Transverse colon (tissue), 4 donors: ENCODE data around the gene CIROP. TPM values are rescaled to one million over a fixed set of nuclear protein-coding genes. Genes with fewer than 3 reads are reported as not detected.

Experiments used
- DNase-seq: peaks from one replicate; pipeline ENCODE4 v3.0.0-alpha.2; 2019
- H3K27ac ChIP-seq, 4 donors: fragments of 200-600 bp; sonication (generic); 2 replicates each; pipeline ENCODE4 v1.5.1; 2016 to 2018; ENCODE audit warnings: inconsistent platforms in 4 of 4
- H3K27me3 ChIP-seq: fragments of 200-600 bp; sonication (generic); 2 replicates; pipeline ENCODE4 v1.5.1; 2017; ENCODE audit warnings: inconsistent platforms
- H3K36me3 ChIP-seq, 4 donors: fragments of 200-600 bp; sonication (generic); 2 replicates each; pipeline ENCODE4 v1.5.1; 2017 to 2019; ENCODE audit warnings: inconsistent platforms in 4 of 4
- H3K4me1 ChIP-seq, 4 donors: fragments of 200-600 bp; sonication (generic); 2 replicates each; pipeline ENCODE4 v1.5.1; 2017 to 2020; ENCODE audit warnings: inconsistent platforms in 4 of 4
- H3K4me3 ChIP-seq, 4 donors: fragments of 200-600 bp; sonication (generic); 1 replicate in 1 of 4; 2 replicates in 3 of 4; pipeline versions ENCODE4 v1.5.1 to v1.6.1; 2017 to 2019; ENCODE audit warnings: inconsistent platforms in 4 of 4
- H3K9me3 ChIP-seq, 2 donors: fragments of 200-600 bp; sonication (generic); 2 replicates each; pipeline ENCODE4 v1.5.1; 2017 to 2019; ENCODE audit warnings: inconsistent platforms in 2 of 2
- EP300 ChIP-seq: sonication (generic); formaldehyde crosslinking; IDR thresholded peaks from one replicate; pipeline ENCODE4 v1.6.1; 2017; ENCODE audit warnings: antibody characterized with exemption, low read depth
- POLR2A ChIP-seq: fragments of 450-650 bp; IDR thresholded peaks from one replicate; pipeline ENCODE4 v1.6.1; 2016; ENCODE audit warnings: antibody characterized with exemption, mild to moderate bottlenecking, moderate library complexity
- POLR2AphosphoS5 ChIP-seq, 3 donors: sonication (generic); formaldehyde crosslinking; IDR thresholded peaks; one replicate each; pipeline ENCODE4 v1.6.1; 2016; ENCODE audit warnings: antibody characterized with exemption in 3 of 3
- WGBS, 2 donors: methylation state at CpG; one replicate each; pipeline ENCODE4 v1.1.5; 2018; ENCODE audit warnings: low coverage in 1 of 2; 5-methylcytosine and 5-hydroxymethylcytosine counted together
- in situ Hi-C, 4 donors: fragments of 200-750 bp; cut with MboI; loops; one replicate each; pipeline versions ENCODE4 v1.15.0 to v1.15.1; 2017; ENCODE audit warnings: low sequenced_read_pairs in 3 of 4, low pct_ligation_motif_present in 1 of 4, low pct_unique_long_range_greater_than_20kb in 1 of 4
- intact Hi-C: fragments of 100-400 bp; cut with DNase I; formaldehyde crosslinking; loops from one replicate; pipeline ENCODE4 v1.15.1; 2023; ENCODE audit warnings: low total_unique reads
- total RNA-seq, 4 donors: library from RNA; depleted of rRNA; stranded (reverse); fragments of >200 nt; gene quantifications; one replicate each; pipeline ENCODE4 v1.1.0, GENCODE V29; 2016
- TF ChIP-seq, protein P1 (sequence below), 5 experiments: fragments of 200-600 bp in 3 of 5; fragments of 450-650 bp in 2 of 5; sonication (generic) in 3 of 5; IDR thresholded peaks; 1 replicate in 2 of 5; 2 replicates in 3 of 5; pipeline ENCODE4 v1.5.1; 2016 to 2017; ENCODE audit warnings: antibody characterized with exemption in 5 of 5, inconsistent platforms in 3 of 5, mild to moderate bottlenecking in 2 of 5, moderate library complexity in 1 of 5

The CIROP gene
- total RNA-seq, 4 donors from 2014 or later: not detected

DNA sequence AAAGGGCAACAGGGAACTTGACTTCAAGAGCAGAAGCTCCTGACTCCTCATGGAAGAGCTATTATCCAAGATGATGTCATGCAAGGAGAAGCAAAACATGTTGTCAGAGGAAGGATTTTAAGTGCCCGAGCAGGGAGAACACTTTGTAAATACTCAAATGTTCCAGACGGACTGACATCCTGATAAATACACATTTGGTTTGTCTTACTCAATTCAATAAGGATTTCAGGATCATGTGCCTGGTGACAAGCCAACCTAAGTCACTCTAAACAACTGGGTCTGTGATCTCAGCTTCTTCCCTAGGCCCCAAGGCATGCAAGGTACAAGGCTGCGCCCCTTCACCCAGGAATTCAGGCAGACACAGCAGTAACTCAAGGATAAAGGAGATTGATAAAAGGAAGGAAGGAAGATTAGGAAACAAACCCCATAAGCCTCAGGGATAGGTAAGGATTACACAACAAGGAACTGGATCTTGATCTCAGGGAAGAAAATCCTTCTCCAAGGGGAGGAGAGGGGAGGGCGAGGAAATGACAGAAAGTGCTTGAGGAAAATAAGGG, 41.1 kb upstream of the CIROP start:
- Histone ChIP-seq H3K4me3 (no peak overlapping the region), H3K36me3 (no peaks in the 10 kb centered on the region), H3K9me3 (no peaks in the 10 kb centered on the region), H3K4me1 (peaks cover 0 to 7% (median 0%) of the 10 kb centered on the region in 4 donors), H3K27me3 (no peaks in the 10 kb centered on the region), H3K27ac (peak overlapping the region in 3 of 4 donors; percentile 19 to 39 (median 20))
- no peak for DNase-seq
- intact Hi-C loops: no loop called here
- WGBS, 2 donors: 64 to 65% methylated on average over 2 to 4 of the region's 4 CpGs
- in situ Hi-C loops: no loop called here
- TF ChIP-seq POLR2AphosphoS5 (IDR thresholded peaks at IDR 0.05) (peak; percentile 18 to 64 (median 53)), POLR2A (no peak)
- TF ChIP-seq, protein P1, sequence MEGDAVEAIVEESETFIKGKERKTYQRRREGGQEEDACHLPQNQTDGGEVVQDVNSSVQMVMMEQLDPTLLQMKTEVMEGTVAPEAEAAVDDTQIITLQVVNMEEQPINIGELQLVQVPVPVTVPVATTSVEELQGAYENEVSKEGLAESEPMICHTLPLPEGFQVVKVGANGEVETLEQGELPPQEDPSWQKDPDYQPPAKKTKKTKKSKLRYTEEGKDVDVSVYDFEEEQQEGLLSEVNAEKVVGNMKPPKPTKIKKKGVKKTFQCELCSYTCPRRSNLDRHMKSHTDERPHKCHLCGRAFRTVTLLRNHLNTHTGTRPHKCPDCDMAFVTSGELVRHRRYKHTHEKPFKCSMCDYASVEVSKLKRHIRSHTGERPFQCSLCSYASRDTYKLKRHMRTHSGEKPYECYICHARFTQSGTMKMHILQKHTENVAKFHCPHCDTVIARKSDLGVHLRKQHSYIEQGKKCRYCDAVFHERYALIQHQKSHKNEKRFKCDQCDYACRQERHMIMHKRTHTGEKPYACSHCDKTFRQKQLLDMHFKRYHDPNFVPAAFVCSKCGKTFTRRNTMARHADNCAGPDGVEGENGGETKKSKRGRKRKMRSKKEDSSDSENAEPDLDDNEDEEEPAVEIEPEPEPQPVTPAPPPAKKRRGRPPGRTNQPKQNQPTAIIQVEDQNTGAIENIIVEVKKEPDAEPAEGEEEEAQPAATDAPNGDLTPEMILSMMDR (IDR thresholded peaks at IDR 0.05): no peak

GRCh38 chr14:23143911-23144310, 39.1 kb upstream of the CIROP start:
- H3K4me1 ChIP-seq: peaks cover 0 to 7% (median 0%) of the 10 kb centered on the region in 4 donors
- 74 to 89% methylated on average over 1 of the region's 1 CpG for WGBS, 2 donors
- DNase-seq: no peak
- H3K36me3 ChIP-seq: no peaks in the 10 kb centered on the region
- H3K4me3 ChIP-seq: no peak overlapping the region
- no peaks in the 10 kb centered on the region for H3K27me3 ChIP-seq
- H3K9me3 ChIP-seq: no peaks in the 10 kb centered on the region
- TF ChIP-seq, protein P1 (IDR thresholded peaks at IDR 0.05): no peak
- TF ChIP-seq EP300 (no peak), POLR2A (no peak), POLR2AphosphoS5 (IDR thresholded peaks at IDR 0.05) (no peak)
- intact Hi-C loops: no loop called here
- no peak overlapping the region for H3K27ac ChIP-seq
- in situ Hi-C loops: no loop called here

- Histone ChIP-seq H3K27ac (peak overlapping the region in 2 of 4 donors; percentile 14 to 24), H3K4me3 (no peak overlapping the region)
- in situ Hi-C loops: no loop called here
Observed at GRCh38 chr14:23142826-23143225, 38.0 kb upstream of the CIROP start.

GRCh38 chr14:23141706-23142444, 37.1 kb upstream of the CIROP start:
- Histone ChIP-seq H3K4me3 (no peak overlapping the region), H3K36me3 (no peaks in the 10 kb centered on the region), H3K4me1 (peaks cover 0 to 7% (median 0%) of the 10 kb centered on the region in 4 donors), H3K27ac (peak overlapping the region in 3 of 4 donors; percentile 4 to 24 (median 12)), H3K27me3 (no peaks in the 10 kb centered on the region), H3K9me3 (no peaks in the 10 kb centered on the region)
- in situ Hi-C loops: no loop called here
- peak; percentile 26 for DNase-seq
- 71 to 78% methylated on average over 3 to 7 of the region's 7 CpGs for WGBS, 2 donors
- TF ChIP-seq, protein P1 (IDR thresholded peaks at IDR 0.05): no peak
- TF ChIP-seq POLR2A (no peak), POLR2AphosphoS5 (IDR thresholded peaks at IDR 0.05) (peak in 2 of 3 donors; percentile 50 to 52), EP300 (peak; percentile 30)
- intact Hi-C loops: no loop called here

More at GRCh38 chr14:23142826-23143225, 38.0 kb upstream of the CIROP start:
- Histone ChIP-seq H3K27me3 (no peaks in the 10 kb centered on the region), H3K9me3 (no peaks in the 10 kb centered on the region), H3K4me1 (peaks cover 0 to 7% (median 0%) of the 10 kb centered on the region in 4 donors), H3K36me3 (no peaks in the 10 kb centered on the region)
- WGBS, 2 donors: 74% methylated on average over 4 of the region's 4 CpGs; no CpG with 5 or more reads in 1 of the 2 donors
- intact Hi-C loops: no loop called here
- no peak for DNase-seq
- TF ChIP-seq POLR2AphosphoS5 (IDR thresholded peaks at IDR 0.05) (no peak), EP300 (no peak), POLR2A (no peak)
- TF ChIP-seq, protein P1 (IDR thresholded peaks at IDR 0.05): no peak
